NCI-H1436 (cell line): ENCODE measurements around the gene PPP2R2B.

Experiments used
- DNase-seq: peaks from one replicate; lab custom pipeline; 2025; lab: John Stamatoyannopoulos, UW

Gene PPP2R2B

GRCh38 chr5:146888351-146888978 is 9.9 kb upstream of the PPP2R2B start:
- DNase-seq: no peak

- DNase-seq: no peak
Observed at GRCh38 chr5:146884066-146884626, 5.6 kb upstream of the PPP2R2B start.

- DNase-seq: no peak
Observed at GRCh38 chr5:146883511-146883910, 5.0 kb upstream of the PPP2R2B start.

- DNase-seq: no peak
Observed at GRCh38 chr5:146880966-146881365, 2.4 kb upstream of the PPP2R2B start.

GRCh38 chr5:146877783-146878475 is 628 bp downstream of the PPP2R2B start:
- no peak for DNase-seq

- DNase-seq: no peak
Observed at GRCh38 chr5:146877178-146877681, 1.3 kb downstream of the PPP2R2B start.

- DNase-seq: no peak
Observed at GRCh38 chr5:146873186-146873917, 5.2 kb downstream of the PPP2R2B start.

GRCh38 chr5:146872188-146872587 is 6.4 kb downstream of the PPP2R2B start:
- DNase-seq: no peak

- no peak for DNase-seq
Observed at GRCh38 chr5:146867996-146868708, 10.4 kb downstream of the PPP2R2B start.

- DNase-seq: no peak
Observed at GRCh38 chr5:146866263-146866662, 12.3 kb downstream of the PPP2R2B start.

GRCh38 chr5:146862641-146863040 is 15.9 kb downstream of the PPP2R2B start:
- no peak for DNase-seq

GRCh38 chr5:146860213-146860893 is 18.2 kb downstream of the PPP2R2B start:
- DNase-seq: no peak

GRCh38 chr5:146852089-146852488 is 26.5 kb downstream of the PPP2R2B start:
- DNase-seq: no peak

GRCh38 chr5:146851133-146851532 is 27.4 kb downstream of the PPP2R2B start:
- DNase-seq: no peak

- peak; percentile 60 for DNase-seq
Observed at GRCh38 chr5:146849694-146850303, 28.8 kb downstream of the PPP2R2B start.

- no peak for DNase-seq
Observed at GRCh38 chr5:146848133-146848532, 30.4 kb downstream of the PPP2R2B start.

GRCh38 chr5:146840016-146840415 is 38.5 kb downstream of the PPP2R2B start:
- no peak for DNase-seq

GRCh38 chr5:146836226-146836842 is 42.2 kb downstream of the PPP2R2B start:
- no peak for DNase-seq

GRCh38 chr5:146832985-146833732 is 45.4 kb downstream of the PPP2R2B start:
- no peak for DNase-seq

GRCh38 chr5:146828385-146828784 is 50.2 kb downstream of the PPP2R2B start:
- DNase-seq: no peak
